HG02884 (cell line): ENCODE results near the gene CTBP1.

Experiments
- ATAC-seq: cut with Tn5 transposase; IDR thresholded peaks from one replicate; pipeline ENCODE4 v1.9.1; 2021; ENCODE audit warnings: mild to moderate bottlenecking, moderate library complexity; ENCODE audit not compliant: unreplicated experiment

Gene CTBP1

GRCh38 chr4:1164444-1164843 lies 84.5 kb downstream of the CTBP1 start:
- ATAC-seq, result no peak

- ATAC-seq, result no peak
Observed at GRCh38 chr4:1164040-1164439, 84.9 kb downstream of the CTBP1 start.
